ENCODE data around the gene CSAG2. TPM values are rescaled to one million over a fixed set of nuclear protein-coding genes. Genes with fewer than 3 reads are reported as not detected.
"Not testable (repeated sequence)": the region's sequence is repeated elsewhere in the genome, so short reads cannot be mapped to it uniquely, and the experiment has no call there.

The CSAG2 gene
- total RNA-seq: not detected
- long read RNA-seq: 0 reads

GRCh38 chrX:152709173-152709572, at the start of gene CSAG2:
Gene CSAG2 (minus strand): TSS chrX:152709273. CDS start chrX:152709112, 161 bp downstream.
- ATAC-seq (ENCODE audit: poor library complexity); intact Hi-C loops (cut with DNase I); DNase-seq: not testable (repeated sequence)

- ATAC-seq (ENCODE audit: poor library complexity); DNase-seq; intact Hi-C loops (cut with DNase I): not testable (repeated sequence)
Observed at GRCh38 chrX:152754871-152755270, 45.8 kb upstream of the CSAG2 start.

- DNase-seq; ATAC-seq (ENCODE audit: poor library complexity); intact Hi-C loops (cut with DNase I): not testable (repeated sequence)
Observed at GRCh38 chrX:152753686-152754650, 44.9 kb upstream of the CSAG2 start, which contains the start of gene MAGEA2. Gene MAGEA2 (minus strand): TSS chrX:152753842. CDS start chrX:152751363, 2,479 bp downstream.

GRCh38 chrX:152738560-152738959, 29.5 kb upstream of the CSAG2 start:
- no peak for DNase-seq
- ATAC-seq (ENCODE audit: poor library complexity): no peak
- intact Hi-C loops (cut with DNase I): no loop called here

GRCh38 chrX:152736528-152736927, 27.5 kb upstream of the CSAG2 start:
- ATAC-seq (ENCODE audit: poor library complexity); DNase-seq; intact Hi-C loops (cut with DNase I): not testable (repeated sequence)

- ATAC-seq (ENCODE audit: poor library complexity): no peak
- DNase-seq: no peak
Observed at GRCh38 chrX:152735860-152736511, 26.9 kb upstream of the CSAG2 start.

GRCh38 chrX:152735101-152735500, 26.0 kb upstream of the CSAG2 start:
- ATAC-seq (ENCODE audit: poor library complexity) (no peak), DNase-seq (no peak)
- intact Hi-C loops (cut with DNase I): no loop called here

More at GRCh38 chrX:152735860-152736511, 26.9 kb upstream of the CSAG2 start:
- intact Hi-C loops (cut with DNase I): no loop called here

- intact Hi-C loops (cut with DNase I); ATAC-seq (ENCODE audit: poor library complexity); DNase-seq: not testable (repeated sequence)
Observed at GRCh38 chrX:152734143-152734858, 25.2 kb upstream of the CSAG2 start.

GRCh38 chrX:152733261-152733975, 24.3 kb upstream of the CSAG2 start, which contains the start of the genes CSAG1 and MAGEA12:
Gene CSAG1 (minus strand): TSS chrX:152733721. CDS start chrX:152732460, 1,261 bp downstream.
Gene MAGEA12 (plus strand): TSS chrX:152733757. CDS start chrX:152736162, 2,405 bp downstream.
- intact Hi-C loops (cut with DNase I): no loop called here
- DNase-seq (no peak), ATAC-seq (ENCODE audit: poor library complexity) (no peak)

GRCh38 chrX:152725409-152725808, 16.3 kb upstream of the CSAG2 start:
- DNase-seq: no peak
- no peak for ATAC-seq (ENCODE audit: poor library complexity)
- intact Hi-C loops (cut with DNase I): no loop called here

GRCh38 chrX:152713815-152714787, 5.0 kb upstream of the CSAG2 start, which contains the start of gene MAGEA2B:
Gene MAGEA2B (plus strand): TSS chrX:152714628. CDS start chrX:152717107, 2,479 bp downstream.
- intact Hi-C loops (cut with DNase I); ATAC-seq (ENCODE audit: poor library complexity); DNase-seq: not testable (repeated sequence)

GRCh38 chrX:152713195-152713594, 4.1 kb upstream of the CSAG2 start:
- intact Hi-C loops (cut with DNase I); ATAC-seq (ENCODE audit: poor library complexity); DNase-seq: not testable (repeated sequence)

- peak; percentile 71 for ATAC-seq (ENCODE audit: poor library complexity)
- intact Hi-C loops (cut with DNase I); DNase-seq: not testable (repeated sequence)
Observed at GRCh38 chrX:152706500-152706899, 2.6 kb downstream of the CSAG2 start.

GRCh38 chrX:152700390-152700789, 8.7 kb downstream of the CSAG2 start:
- ATAC-seq (ENCODE audit: poor library complexity); intact Hi-C loops (cut with DNase I); DNase-seq: not testable (repeated sequence)

- ATAC-seq (ENCODE audit: poor library complexity); DNase-seq; intact Hi-C loops (cut with DNase I): not testable (repeated sequence)
Observed at GRCh38 chrX:152697952-152698931, 10.8 kb downstream of the CSAG2 start, which contains the start of gene MAGEA3. Gene MAGEA3 (plus strand): TSS chrX:152698794. CDS start chrX:152700833, 2,039 bp downstream.

Measured in Right ventricle myocardium superior (tissue), 1 donor.